Stimulated activated CD8-positive, alpha-beta memory T cell treated with anti-CD3 and anti-CD28 coated beads, Interleukin-7, amount 100 ng/mL, for 24 hours (primary cell): ENCODE measurements around the gene GALNT11.

ENCODE experiments used
- DNase-seq: peaks from one replicate; pipeline ENCODE4 v3.0.0-alpha.2; 2020; ENCODE audit warnings: low read depth

The GALNT11 gene

DNA sequence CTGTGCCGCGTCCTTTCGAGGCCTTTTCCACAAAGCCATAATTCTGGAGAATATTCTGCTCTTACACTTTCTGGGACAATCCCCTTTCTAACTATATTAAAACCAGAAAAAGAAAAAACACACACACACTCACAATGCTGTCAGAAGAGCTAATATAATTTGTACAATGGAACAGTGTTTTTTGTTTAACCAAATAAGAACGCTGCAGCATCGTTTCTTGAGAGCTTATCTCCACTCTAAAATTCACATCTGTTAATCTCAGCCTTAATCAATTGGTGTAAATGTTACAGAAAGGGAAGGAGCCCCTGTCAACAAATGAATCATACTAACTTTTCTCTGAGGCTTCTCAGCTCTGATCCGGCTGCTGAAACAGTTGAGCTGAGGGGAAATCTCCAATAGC lies 123.9 kb downstream of the GALNT11 start:
- no peak for DNase-seq

DNA sequence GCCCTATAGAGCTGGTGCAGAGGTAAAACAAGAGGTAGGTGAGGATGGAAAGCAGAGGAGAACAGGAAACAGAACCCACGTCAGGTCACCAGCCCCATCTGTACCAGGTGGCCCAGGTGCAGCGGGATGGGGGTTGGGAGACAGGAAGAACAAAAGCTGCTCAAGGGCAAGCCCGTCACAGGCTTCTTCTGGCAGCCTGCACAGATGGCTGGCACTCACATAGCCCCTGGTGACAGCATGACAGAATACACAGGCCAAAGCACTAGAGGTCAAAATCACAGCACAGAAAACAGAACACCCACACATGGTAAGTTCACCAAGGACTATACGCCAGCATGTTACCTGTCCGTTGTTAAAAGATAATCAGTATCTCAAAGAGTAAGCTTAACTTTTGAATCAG lies 126.8 kb downstream of the GALNT11 start:
- DNase-seq, result no peak

DNA sequence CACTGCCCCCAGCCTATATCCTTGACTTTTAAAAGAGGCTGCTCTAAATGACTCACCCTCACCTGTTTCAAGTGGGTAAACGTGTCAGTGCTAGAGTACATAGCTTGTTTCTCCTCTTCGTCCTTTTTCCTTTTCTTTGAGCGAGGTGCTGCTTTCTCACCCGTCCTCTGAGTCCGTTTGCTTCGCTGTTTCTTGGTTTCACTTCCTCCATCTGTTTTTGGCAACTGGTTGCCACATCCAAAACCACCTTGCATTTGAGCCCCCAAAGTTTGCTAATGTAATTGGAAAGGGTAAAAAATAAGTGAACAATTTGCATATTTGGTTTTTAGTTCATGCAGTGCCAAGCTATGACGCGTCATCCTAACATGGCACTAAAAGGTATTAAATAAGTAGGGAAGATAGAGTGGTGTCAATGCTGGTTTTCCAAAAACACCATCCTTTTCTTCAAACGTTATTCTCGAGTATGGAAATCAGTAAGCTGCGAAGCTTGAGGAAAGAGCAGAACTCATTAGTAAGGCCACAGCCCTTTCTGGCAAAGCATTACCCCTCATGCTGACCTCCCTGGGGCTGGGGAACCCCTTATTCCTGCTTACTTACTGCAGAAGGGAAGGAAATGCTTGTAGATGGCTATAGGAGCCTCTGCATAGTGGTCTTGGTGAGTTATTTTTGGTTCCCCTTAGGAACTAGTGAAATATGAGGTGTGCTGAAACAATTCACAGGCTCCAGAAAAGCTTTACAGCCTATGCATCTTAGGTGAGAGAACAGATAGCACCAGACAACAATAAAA lies 133.5 kb downstream of the GALNT11 start:
- no peak for DNase-seq

DNA sequence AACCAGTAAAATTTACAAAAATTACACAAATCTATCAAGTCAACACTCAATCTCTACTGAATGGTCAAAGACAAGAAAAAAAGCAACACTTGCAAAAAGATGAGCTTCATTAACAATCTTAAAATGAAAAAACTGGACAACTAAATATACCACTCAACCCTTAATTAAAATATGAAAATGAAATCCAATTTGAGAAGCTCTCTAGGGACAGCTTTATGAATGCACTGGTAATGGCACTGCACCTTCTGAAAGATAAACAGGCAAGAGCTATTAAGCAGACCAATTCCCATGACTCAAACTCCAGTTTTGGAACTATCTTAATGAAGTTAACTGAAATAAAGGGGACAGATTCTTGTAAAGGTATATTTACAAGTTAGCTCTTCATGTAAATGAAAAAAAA lies 135.7 kb downstream of the GALNT11 start:
- DNase-seq, result no peak

DNA sequence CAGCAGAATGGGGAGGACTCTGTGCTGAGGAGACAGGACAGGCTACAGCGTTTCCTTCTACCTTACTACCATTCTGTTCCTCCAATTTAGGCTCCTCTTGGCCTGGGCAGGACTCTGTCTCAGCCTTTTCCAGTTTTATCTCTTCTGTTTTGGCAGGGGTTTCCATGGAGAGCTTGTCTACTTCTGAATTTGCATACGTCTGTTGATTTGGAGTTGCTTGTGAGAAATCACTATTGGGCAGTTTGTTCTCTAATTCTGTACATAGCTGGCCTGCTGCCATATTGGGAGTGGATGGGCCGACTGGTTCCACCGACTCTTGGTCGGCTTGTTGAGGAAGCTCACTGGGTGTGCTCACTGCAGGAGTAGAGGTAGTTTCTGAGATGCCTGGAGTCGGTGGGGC lies 136.8 kb downstream of the GALNT11 start:
- no peak for DNase-seq
